Measurements from ENCODE around the gene TP53BP1. TPM values are rescaled to one million over a fixed set of nuclear protein-coding genes. Genes with fewer than 3 reads are reported as not detected.
"Not testable (repeated sequence)": the region's sequence is repeated elsewhere in the genome, so short reads cannot be mapped to it uniquely, and the experiment has no call there.

TP53BP1 gene
- total RNA-seq: 10 to 100 TPM; 23.2 to 52.8 (median 39.2) TPM

- TF ChIP-seq CTCF (IDR thresholded peaks at IDR 0.05): no peak
- ATAC-seq (ENCODE audit: low FRiP score) (peak; percentile 100), DNase-seq (ENCODE audit: low spot score) (peak; percentile 98)
Measured at GRCh38 chr15:43492673-43493601, at the start of gene TP53BP1. TP53BP1 (minus strand) TSS chr15:43493156; CDS start chr15:43493043, 113 bp downstream.

- TF ChIP-seq CTCF (IDR thresholded peaks at IDR 0.05): no peak
- DNase-seq (ENCODE audit: low spot score): no peak
- no peak for ATAC-seq (ENCODE audit: low FRiP score)
Measured at GRCh38 chr15:43541785-43542184, 48.8 kb upstream of the TP53BP1 start.

- no peak for ATAC-seq (ENCODE audit: low FRiP score)
- no peak for DNase-seq (ENCODE audit: low spot score)
- no peak for TF ChIP-seq CTCF (IDR thresholded peaks at IDR 0.05)
Measured at GRCh38 chr15:43538091-43538490, 45.1 kb upstream of the TP53BP1 start.

GRCh38 chr15:43534897-43535296 lies 41.9 kb upstream of the TP53BP1 start:
- DNase-seq (ENCODE audit: low spot score) (no peak), ATAC-seq (ENCODE audit: low FRiP score) (no peak)
- TF ChIP-seq CTCF (IDR thresholded peaks at IDR 0.05): no peak

GRCh38 chr15:43532826-43533225 lies 39.9 kb upstream of the TP53BP1 start:
- ATAC-seq (ENCODE audit: low FRiP score); DNase-seq (ENCODE audit: low spot score): not testable (repeated sequence)

GRCh38 chr15:43531018-43531670 lies 38.2 kb upstream of the TP53BP1 start:
- no peak for DNase-seq (ENCODE audit: low spot score)
- ATAC-seq (ENCODE audit: low FRiP score): no peak
- TF ChIP-seq CTCF (IDR thresholded peaks at IDR 0.05): no peak

- no peak for TF ChIP-seq CTCF (IDR thresholded peaks at IDR 0.05)
- DNase-seq (ENCODE audit: low spot score) (no peak), ATAC-seq (ENCODE audit: low FRiP score) (no peak)
Measured at GRCh38 chr15:43529587-43530345, 36.8 kb upstream of the TP53BP1 start.

All from omental fat pad (tissue), 4 donors.